ENCODE results near the gene SCARB1. TPM values are rescaled to one million over a fixed set of nuclear protein-coding genes. Genes with fewer than 3 reads are reported as not detected.
A peak's percentile ranks its signal among the peaks of the same experiment; 100 is the strongest.

SCARB1 gene
- total and polyA plus RNA-seq, 2 of the 13 experiments (the other 11 are each of a cell fraction or from before 2014, with no cell fraction given), result 63.4 to 160 TPM

DNA sequence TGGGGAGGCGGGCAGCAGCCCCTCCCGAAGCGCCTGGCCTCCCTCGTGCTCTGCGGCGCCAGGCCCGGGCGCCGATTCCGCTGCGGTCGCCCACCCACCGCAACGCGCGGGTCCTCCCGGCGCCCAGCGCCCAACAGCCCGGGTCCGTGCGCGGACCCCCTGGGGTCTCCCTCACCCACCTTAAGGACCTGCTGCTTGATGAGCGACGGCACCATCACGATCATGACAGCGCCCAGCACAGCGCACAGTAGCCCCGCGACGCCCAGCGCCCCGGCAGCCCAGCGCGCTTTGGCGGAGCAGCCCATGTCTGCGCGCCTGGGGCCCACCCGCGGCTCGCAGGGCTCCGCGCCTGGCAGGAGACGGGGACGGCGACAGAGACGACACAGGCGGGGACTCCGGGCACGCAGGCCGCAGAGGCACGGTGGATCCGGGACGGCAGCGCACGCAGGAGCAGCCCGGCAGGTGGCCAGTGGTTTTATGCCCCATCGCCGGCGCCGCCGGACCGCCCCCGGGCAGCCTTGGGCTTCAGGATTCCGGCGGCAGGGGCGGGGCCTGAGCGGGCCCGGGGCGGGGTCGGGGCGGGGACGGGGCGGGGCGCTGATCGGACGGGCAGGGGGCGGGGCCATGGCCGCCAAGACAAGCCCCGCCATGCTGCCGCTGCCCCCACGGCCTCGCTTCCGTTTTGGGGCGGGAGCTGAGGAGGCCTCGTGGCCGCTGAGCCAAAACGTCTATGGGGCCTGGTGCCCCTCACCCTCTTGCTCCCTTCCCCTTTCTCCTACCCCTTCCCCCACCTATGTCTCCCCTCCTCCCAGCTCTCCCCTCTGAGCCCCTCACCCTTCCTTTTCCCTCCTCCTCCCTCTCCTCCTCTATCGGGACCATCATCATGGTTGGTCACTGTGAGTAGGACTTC is at the start of gene SCARB1 (continued):
- TF ChIP-seq NR2F1 (CRISPR knock-in tag; IDR thresholded peaks at IDR 0.05) (no peak), ARNTL (CRISPR knock-in tag; IDR thresholded peaks at IDR 0.05) (peak; percentile 41; the same call in 1 of the 2 replicates), PCBP2 (optimal IDR thresholded peaks at IDR 0.05; ENCODE audit: low read depth, low read length, poor library complexity, severe bottlenecking) (peak; percentile 62), ZNF468 (CRISPR knock-in tag; IDR thresholded peaks at IDR 0.05) (no peak), ZNF772 (CRISPR knock-in tag; IDR thresholded peaks at IDR 0.05) (0 out of 2 replicates have a peak, but pooled peaks have one; percentile 31), ZNF781 (CRISPR knock-in tag; IDR thresholded peaks at IDR 0.05; ENCODE audit: borderline replicate concordance, not compliant biosample characterization) (no peak), CHD4 (IDR thresholded peaks at IDR 0.05; ENCODE audit: borderline replicate concordance, low read length) (no peak), ZNF737 (CRISPR knock-in tag; IDR thresholded peaks at IDR 0.05; ENCODE audit: borderline replicate concordance) (no peak), HIVEP1 (CRISPR knock-in tag; IDR thresholded peaks at IDR 0.05) (no peak; the same call in 1 of the 2 replicates), SP5 (CRISPR knock-in tag; IDR thresholded peaks at IDR 0.05; ENCODE audit: borderline replicate concordance, low read depth) (peak; percentile 38; the same call in 1 of the 2 replicates), ZNF557 (CRISPR knock-in tag; IDR thresholded peaks at IDR 0.05) (0 out of 2 replicates have a peak, but pooled peaks have one; percentile 18), PHF5A (CRISPR knock-in tag; IDR thresholded peaks at IDR 0.05; ENCODE audit: low read depth, unreplicated experiment) (no peak), ISX (CRISPR knock-in tag; conservative IDR thresholded peaks at IDR 0.05) (0 out of 2 replicates have a peak, but pooled peaks have one; percentile 60), RBAK (CRISPR knock-in tag; IDR thresholded peaks at IDR 0.05) (no peak), MIER3 (CRISPR knock-in tag; IDR thresholded peaks at IDR 0.05; ENCODE audit: borderline replicate concordance) (no peak; the same call in 1 of the 2 replicates)
- TF ChIP-seq, protein P1, sequence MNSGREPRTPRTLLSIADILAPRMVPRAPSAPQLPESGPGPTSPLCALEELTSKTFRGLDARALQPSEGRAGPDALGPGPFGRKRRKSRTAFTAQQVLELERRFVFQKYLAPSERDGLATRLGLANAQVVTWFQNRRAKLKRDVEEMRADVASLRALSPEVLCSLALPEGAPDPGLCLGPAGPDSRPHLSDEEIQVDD (CRISPR knock-in tag; IDR thresholded peaks at IDR 0.05; ENCODE audit: borderline replicate concordance), result 0 out of 2 replicates have a peak, but pooled peaks have one; percentile 65
- TF ChIP-seq, protein P2, sequence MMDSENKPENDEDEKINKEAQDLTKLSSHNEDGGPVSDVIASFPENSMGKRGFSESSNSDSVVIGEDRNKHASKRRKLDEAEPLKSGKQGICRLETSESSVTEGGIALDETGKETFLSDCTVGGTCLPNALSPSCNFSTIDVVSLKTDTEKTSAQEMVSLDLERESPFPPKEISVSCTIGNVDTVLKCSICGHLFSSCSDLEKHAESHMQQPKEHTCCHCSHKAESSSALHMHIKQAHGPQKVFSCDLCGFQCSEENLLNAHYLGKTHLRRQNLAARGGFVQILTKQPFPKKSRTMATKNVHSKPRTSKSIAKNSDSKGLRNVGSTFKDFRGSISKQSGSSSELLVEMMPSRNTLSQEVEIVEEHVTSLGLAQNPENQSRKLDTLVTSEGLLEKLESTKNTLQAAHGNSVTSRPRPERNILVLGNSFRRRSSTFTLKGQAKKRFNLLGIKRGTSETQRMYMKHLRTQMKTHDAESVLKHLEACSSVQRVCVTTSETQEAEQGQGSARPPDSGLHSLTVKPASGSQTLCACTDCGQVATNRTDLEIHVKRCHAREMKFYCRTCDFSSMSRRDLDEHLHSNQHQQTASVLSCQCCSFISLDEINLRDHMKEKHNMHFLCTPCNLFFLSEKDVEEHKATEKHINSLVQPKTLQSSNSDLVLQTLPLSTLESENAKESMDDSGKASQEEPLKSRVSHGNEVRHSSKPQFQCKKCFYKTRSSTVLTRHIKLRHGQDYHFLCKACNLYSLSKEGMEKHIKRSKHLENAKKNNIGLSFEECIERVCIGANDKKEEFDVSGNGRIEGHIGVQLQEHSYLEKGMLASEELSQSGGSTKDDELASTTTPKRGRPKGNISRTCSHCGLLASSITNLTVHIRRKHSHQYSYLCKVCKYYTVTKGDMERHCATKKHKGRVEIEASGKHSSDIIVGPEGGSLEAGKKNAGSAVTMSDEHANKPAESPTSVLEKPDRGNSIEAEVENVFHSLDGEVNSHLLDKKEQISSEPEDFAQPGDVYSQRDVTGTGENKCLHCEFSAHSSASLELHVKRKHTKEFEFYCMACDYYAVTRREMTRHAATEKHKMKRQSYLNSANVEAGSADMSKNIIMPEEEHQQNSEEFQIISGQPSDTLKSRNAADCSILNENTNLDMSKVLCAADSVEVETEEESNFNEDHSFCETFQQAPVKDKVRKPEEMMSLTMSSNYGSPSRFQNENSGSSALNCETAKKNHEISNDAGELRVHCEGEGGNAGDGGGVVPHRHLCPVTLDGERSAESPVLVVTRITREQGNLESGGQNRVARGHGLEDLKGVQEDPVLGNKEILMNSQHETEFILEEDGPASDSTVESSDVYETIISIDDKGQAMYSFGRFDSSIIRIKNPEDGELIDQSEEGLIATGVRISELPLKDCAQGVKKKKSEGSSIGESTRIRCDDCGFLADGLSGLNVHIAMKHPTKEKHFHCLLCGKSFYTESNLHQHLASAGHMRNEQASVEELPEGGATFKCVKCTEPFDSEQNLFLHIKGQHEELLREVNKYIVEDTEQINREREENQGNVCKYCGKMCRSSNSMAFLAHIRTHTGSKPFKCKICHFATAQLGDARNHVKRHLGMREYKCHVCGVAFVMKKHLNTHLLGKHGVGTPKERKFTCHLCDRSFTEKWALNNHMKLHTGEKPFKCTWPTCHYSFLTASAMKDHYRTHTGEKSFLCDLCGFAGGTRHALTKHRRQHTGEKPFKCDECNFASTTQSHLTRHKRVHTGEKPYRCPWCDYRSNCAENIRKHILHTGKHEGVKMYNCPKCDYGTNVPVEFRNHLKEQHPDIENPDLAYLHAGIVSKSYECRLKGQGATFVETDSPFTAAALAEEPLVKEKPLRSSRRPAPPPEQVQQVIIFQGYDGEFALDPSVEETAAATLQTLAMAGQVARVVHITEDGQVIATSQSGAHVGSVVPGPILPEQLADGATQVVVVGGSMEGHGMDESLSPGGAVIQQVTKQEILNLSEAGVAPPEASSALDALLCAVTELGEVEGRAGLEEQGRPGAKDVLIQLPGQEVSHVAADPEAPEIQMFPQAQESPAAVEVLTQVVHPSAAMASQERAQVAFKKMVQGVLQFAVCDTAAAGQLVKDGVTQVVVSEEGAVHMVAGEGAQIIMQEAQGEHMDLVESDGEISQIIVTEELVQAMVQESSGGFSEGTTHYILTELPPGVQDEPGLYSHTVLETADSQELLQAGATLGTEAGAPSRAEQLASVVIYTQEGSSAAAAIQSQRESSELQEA (CRISPR knock-in tag; IDR thresholded peaks at IDR 0.05; ENCODE audit: not compliant biosample characterization), result no peak
- TF ChIP-seq, protein P3, sequence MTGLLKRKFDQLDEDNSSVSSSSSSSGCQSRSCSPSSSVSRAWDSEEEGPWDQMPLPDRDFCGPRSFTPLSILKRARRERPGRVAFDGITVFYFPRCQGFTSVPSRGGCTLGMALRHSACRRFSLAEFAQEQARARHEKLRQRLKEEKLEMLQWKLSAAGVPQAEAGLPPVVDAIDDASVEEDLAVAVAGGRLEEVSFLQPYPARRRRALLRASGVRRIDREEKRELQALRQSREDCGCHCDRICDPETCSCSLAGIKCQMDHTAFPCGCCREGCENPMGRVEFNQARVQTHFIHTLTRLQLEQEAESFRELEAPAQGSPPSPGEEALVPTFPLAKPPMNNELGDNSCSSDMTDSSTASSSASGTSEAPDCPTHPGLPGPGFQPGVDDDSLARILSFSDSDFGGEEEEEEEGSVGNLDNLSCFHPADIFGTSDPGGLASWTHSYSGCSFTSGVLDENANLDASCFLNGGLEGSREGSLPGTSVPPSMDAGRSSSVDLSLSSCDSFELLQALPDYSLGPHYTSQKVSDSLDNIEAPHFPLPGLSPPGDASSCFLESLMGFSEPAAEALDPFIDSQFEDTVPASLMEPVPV (CRISPR knock-in tag; IDR thresholded peaks at IDR 0.05), result peak; percentile 73
